IMR-90 (cell line): ENCODE data around the gene FBXO33. TPM values are rescaled to one million over a fixed set of nuclear protein-coding genes. Genes with fewer than 3 reads are reported as not detected.
"Not testable (repeated sequence)": the region's sequence is repeated elsewhere in the genome, so short reads cannot be mapped to it uniquely, and the experiment has no call there.

ENCODE experiments used
- ATAC-seq: fragments of 200-7000 bp; cut with Tn5 transposase; 2 replicates; pipeline ENCODE4 v1.9.1; 2020; ENCODE audit warnings: low read depth, mild to moderate bottlenecking, moderate library complexity
- BruUV-seq: library from RNA; stranded (reverse); fragments of 400-500 nt; replicated peaks from 2 replicates; lab custom pipeline; 2021; lab: Mats Ljungman, UMichigan
- CTCF ChIA-PET: fragments of 300-600 bp; formaldehyde crosslinking; extraction: SDS; loops from one replicate; lab custom pipeline; 2021; ENCODE audit warnings: antibody characterized with exemption; lab: Yijun Ruan, JAX
- POLR2A ChIA-PET: fragments of 300-600 bp; sonication (Branson Sonifier 250); formaldehyde crosslinking; loops from one replicate; lab custom pipeline; 2022; ENCODE audit warnings: antibody characterized with exemption; ENCODE audit not compliant: unreplicated experiment; lab: Charles Lee
- DNase-seq: peaks from one replicate; pipeline ENCODE4 v3.0.0; 2013
- H2AFZ ChIP-seq: replicated peaks from 2 replicates; pipeline ENCODE3; 2013; ENCODE audit warnings: low read length, mild to moderate bottlenecking; ENCODE audit not compliant: poor library complexity
- H2AK5ac ChIP-seq: 2 replicates; pipeline ENCODE4 v1.6.1; 2013; ENCODE audit warnings: low read depth, low read length, inconsistent platforms
- H2AK9ac ChIP-seq: replicated peaks from 2 replicates; pipeline ENCODE3; 2013; ENCODE audit warnings: mild to moderate bottlenecking, low read depth, low read length, moderate library complexity; ENCODE audit not compliant: poor library complexity
- H2BK120ac ChIP-seq: 2 replicates; pipeline ENCODE4 v1.6.1; 2013; ENCODE audit warnings: low read depth, low read length, inconsistent platforms
- H2BK15ac ChIP-seq: 3 replicates; pipeline ENCODE4 v1.6.1; 2013; ENCODE audit warnings: low read depth, low read length, inconsistent platforms
- H2BK20ac ChIP-seq: 2 replicates; pipeline ENCODE4 v1.6.1; 2013; ENCODE audit warnings: low read depth, mild to moderate bottlenecking, inconsistent platforms, low read length, moderate library complexity
- H2BK5ac ChIP-seq: 2 replicates; pipeline ENCODE4 v1.6.1; 2013; ENCODE audit warnings: mild to moderate bottlenecking, low read depth, low read length, inconsistent platforms; ENCODE audit not compliant: poor library complexity, severe bottlenecking
- H3K14ac ChIP-seq: replicated peaks from 2 replicates; pipeline ENCODE4 v1.6.1; 2013; ENCODE audit warnings: low read depth, low read length, inconsistent platforms
- H3K18ac ChIP-seq: 2 replicates; pipeline ENCODE4 v1.6.1; 2013; ENCODE audit warnings: low read depth, low read length, control low read depth
- H3K23ac ChIP-seq: 2 replicates; pipeline ENCODE4 v1.6.1; 2013; ENCODE audit warnings: low read depth, low read length, inconsistent platforms
- H3K27ac ChIP-seq: 2 replicates; pipeline ENCODE4 v1.5.1; 2013; ENCODE audit warnings: mild to moderate bottlenecking, control low read depth, low read length; ENCODE audit not compliant: insufficient read depth
- H3K27me3 ChIP-seq: 2 replicates; pipeline ENCODE4 v1.6.1; 2013; ENCODE audit warnings: low read length; ENCODE audit not compliant: control insufficient read depth, insufficient read depth
- H3K36me3 ChIP-seq: 2 replicates; pipeline ENCODE4 v1.6.1; 2013; ENCODE audit warnings: low read length, mixed read lengths; ENCODE audit not compliant: control insufficient read depth, insufficient read depth
- H3K4ac ChIP-seq: 2 replicates; pipeline ENCODE4 v1.6.1; 2013; ENCODE audit warnings: low read depth, low read length, inconsistent platforms
- H3K4me1 ChIP-seq: 2 replicates; pipeline ENCODE4 v1.6.1; 2013; ENCODE audit warnings: low read length, mixed read lengths; ENCODE audit not compliant: control insufficient read depth, insufficient read depth
- H3K4me2 ChIP-seq: 2 replicates; pipeline ENCODE4 v1.6.1; 2013; ENCODE audit warnings: low read depth, mild to moderate bottlenecking, control low read depth, low read length, moderate library complexity
- H3K4me3 ChIP-seq: 2 replicates; pipeline ENCODE4 v1.5.1; 2013; ENCODE audit warnings: low read depth, mild to moderate bottlenecking, control low read depth, low read length, moderate library complexity; ENCODE audit not compliant: insufficient read depth
- H3K56ac ChIP-seq: 2 replicates; pipeline ENCODE4 v1.6.1; 2013; ENCODE audit warnings: low read length, inconsistent platforms; ENCODE audit not compliant: insufficient read depth; ENCODE audit errors: extremely low read depth
- H3K79me1 ChIP-seq, 2 experiments: 2 replicates each; pipeline ENCODE4 v1.6.1; 2013; ENCODE audit warnings: low read length in 2 of 2, inconsistent platforms in 1 of 2, low read depth in 1 of 2
- H3K9ac ChIP-seq: 2 replicates; pipeline ENCODE4 v1.6.1; 2013; ENCODE audit warnings: low read depth, low read length, control low read depth
- H3K9me1 ChIP-seq: 2 replicates; pipeline ENCODE4 v1.6.1; 2013; ENCODE audit warnings: low read length, inconsistent platforms; ENCODE audit not compliant: insufficient read depth
- H3K9me3 ChIP-seq: 2 replicates; pipeline ENCODE4 v1.6.1; 2013; ENCODE audit warnings: low read length; ENCODE audit not compliant: control insufficient read depth, insufficient read depth
- H4K20me1 ChIP-seq: 2 replicates; pipeline ENCODE4 v1.6.1; 2013; ENCODE audit warnings: low read length, inconsistent platforms; ENCODE audit not compliant: insufficient read depth
- H4K5ac ChIP-seq: 2 replicates; pipeline ENCODE4 v1.6.1; 2013; ENCODE audit warnings: mild to moderate bottlenecking, low read depth, low read length, control low read depth
- H4K8ac ChIP-seq, 2 experiments: 2 replicates each; pipeline ENCODE4 v1.6.1; 2013; ENCODE audit warnings: low read depth in 2 of 2, low read length in 2 of 2, control low read depth in 1 of 2, inconsistent platforms in 1 of 2
- H4K91ac ChIP-seq: 2 replicates; pipeline ENCODE4 v1.6.1; 2013; ENCODE audit warnings: low read depth, low read length, inconsistent platforms; ENCODE audit not compliant: insufficient read depth
- BHLHE40 ChIP-seq: fragments of 150-350 bp; IDR thresholded peaks from 2 replicates; pipeline ENCODE4 v1.6.1; 2016; ENCODE audit warnings: mild to moderate bottlenecking, low read depth, low read length
- CEBPB ChIP-seq: IDR thresholded peaks from 2 replicates; pipeline ENCODE4 v1.6.1; 2012; ENCODE audit warnings: low read depth, low read length, improper control_type of control experiment
- CHD1 ChIP-seq: IDR thresholded peaks from 2 replicates; pipeline ENCODE4 v1.6.1; 2012; ENCODE audit warnings: low read depth, low read length, improper control_type of control experiment
- MAFK ChIP-seq: IDR thresholded peaks from 2 replicates; pipeline ENCODE4 v1.6.1; 2012; ENCODE audit warnings: low read depth, low read length, improper control_type of control experiment
- MAZ ChIP-seq: IDR thresholded peaks from 2 replicates; pipeline ENCODE4 v1.6.1; 2012; ENCODE audit warnings: low read depth, mild to moderate bottlenecking, low read length, improper control_type of control experiment, moderate library complexity, borderline replicate concordance
- MXI1 ChIP-seq: IDR thresholded peaks from 2 replicates; pipeline ENCODE4 v1.6.1; 2012; ENCODE audit warnings: low read depth, mild to moderate bottlenecking, low read length, moderate library complexity, borderline replicate concordance
- RAD21 ChIP-seq: IDR thresholded peaks from 2 replicates; pipeline ENCODE4 v1.6.1; 2012; ENCODE audit warnings: low read length, improper control_type of control experiment
- RCOR1 ChIP-seq: IDR thresholded peaks from 2 replicates; pipeline ENCODE4 v1.6.1; 2012; ENCODE audit warnings: mild to moderate bottlenecking, low read length, improper control_type of control experiment; ENCODE audit not compliant: insufficient replicate concordance
- RFX5 ChIP-seq: IDR thresholded peaks from 2 replicates; pipeline ENCODE4 v1.8.0; 2012; ENCODE audit warnings: low read depth, mild to moderate bottlenecking, low read length, moderate library complexity
- SMC3 ChIP-seq: fragments of 150-350 bp; IDR thresholded peaks from 2 replicates; pipeline ENCODE4 v1.6.1; 2016; ENCODE audit warnings: low read depth, mild to moderate bottlenecking, antibody characterized with exemption, low read length, moderate library complexity
- WGBS, 2 experiments: methylation state at CpG; one replicate each; pipeline versions ENCODE4 v1.1.5 to v1.1.7; 2013; ENCODE audit warnings: missing lambda C conversion rate in 2 of 2; ENCODE audit not compliant: insufficient read length in 1 of 2; ENCODE audit errors: extremely low coverage in 2 of 2; 5-methylcytosine and 5-hydroxymethylcytosine counted together
- dilution Hi-C: fragments of 300-500 bp; cut with HindIII; formaldehyde crosslinking; loops from one replicate; pipeline ENCODE4 v1.14.3; 2018; ENCODE audit warnings: low sequenced_read_pairs; ENCODE audit not compliant: unreplicated experiment
- in situ Hi-C: fragments of 300-500 bp; cut with MboI; formaldehyde crosslinking; loops from 3 replicates; pipeline ENCODE4 v1.14.3; 2019; ENCODE audit warnings: low sequenced_read_pairs, inconsistent platforms, mixed read lengths
- intact Hi-C: fragments of 100-400 bp; cut with micrococcal nuclease; formaldehyde crosslinking; loops from 2 replicates; pipeline ENCODE4 v1.10.0; 2022
- polyA plus RNA-seq, 3 experiments: library from polyadenylated mRNA; depleted of rRNA; stranded (reverse); fragments of >200 nt; gene quantifications; 2 replicates each; pipeline ENCODE4 v1.2.3, GENCODE V29; 2012; ENCODE audit warnings: low replicate concordance in 1 of 3
- total RNA-seq: library from RNA; depleted of rRNA; stranded (reverse); fragments of >200 nt; gene quantifications from 2 replicates; pipeline ENCODE4 v1.2.3, GENCODE V29; 2012
- TF ChIP-seq, protein P1 (sequence below): fragments of 150-350 bp; IDR thresholded peaks from 2 replicates; pipeline ENCODE4 v1.6.1; 2017; ENCODE audit warnings: mild to moderate bottlenecking, antibody characterized with exemption, low read length, low read depth

The FBXO33 gene
- total and polyA plus RNA-seq, 2 of the 4 experiments (the other 2 are of a cell fraction), result 7.6 to 10.0 TPM

- in situ Hi-C loops, result no loop called here
- no peak overlapping the region for H2BK120ac ChIP-seq
- H3K27me3 ChIP-seq, result no peaks in the 10 kb centered on the region
- H4K20me1 ChIP-seq, result no peaks in the 10 kb centered on the region
- TF ChIP-seq MAFK (no peak), RCOR1 (no peak), CHD1 (no peak), RFX5 (no peak), SMC3 (no peak), MAZ (no peak), CEBPB (no peak), RAD21 (no peak), MXI1 (no peak), BHLHE40 (no peak)
- TF ChIP-seq, protein P1, sequence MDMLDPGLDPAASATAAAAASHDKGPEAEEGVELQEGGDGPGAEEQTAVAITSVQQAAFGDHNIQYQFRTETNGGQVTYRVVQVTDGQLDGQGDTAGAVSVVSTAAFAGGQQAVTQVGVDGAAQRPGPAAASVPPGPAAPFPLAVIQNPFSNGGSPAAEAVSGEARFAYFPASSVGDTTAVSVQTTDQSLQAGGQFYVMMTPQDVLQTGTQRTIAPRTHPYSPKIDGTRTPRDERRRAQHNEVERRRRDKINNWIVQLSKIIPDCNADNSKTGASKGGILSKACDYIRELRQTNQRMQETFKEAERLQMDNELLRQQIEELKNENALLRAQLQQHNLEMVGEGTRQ, result no peak
- CTCF ChIA-PET, result no interaction called here
- no peak overlapping the region for H3K4ac ChIP-seq
- DNase-seq, result no peak
- no peak overlapping the region for H4K8ac ChIP-seq
- H2BK20ac ChIP-seq, result no peak overlapping the region
- no peak overlapping the region for H2AK5ac ChIP-seq
- no TSS peak for BruUV-seq
- H3K4me2 ChIP-seq, result no peak overlapping the region
- no peak for ATAC-seq
- POLR2A ChIA-PET, result no interaction called here
- H3K79me1 ChIP-seq, result no peaks in the 10 kb centered on the region; a peak in 2 of 4 replicates
- H3K56ac ChIP-seq, result no peak overlapping the region
- no peak overlapping the region for H2BK15ac ChIP-seq
- no peak overlapping the region for H3K23ac ChIP-seq
- H3K9me1 ChIP-seq, result no peaks in the 10 kb centered on the region
- H2AK9ac ChIP-seq, result no peak overlapping the region
- H3K27ac ChIP-seq, result no peak overlapping the region
- no peak overlapping the region for H2AFZ ChIP-seq
- no peak overlapping the region for H3K4me3 ChIP-seq
- H4K91ac ChIP-seq, result no peak overlapping the region
- no peaks in the 10 kb centered on the region for H3K4me1 ChIP-seq
- dilution Hi-C loops, result no loop called here
- intact Hi-C loops, result no loop called here
- H3K36me3 ChIP-seq, result peaks cover 3% of the 10 kb centered on the region; the same call in 1 of the 2 replicates
- no peak overlapping the region for H3K14ac ChIP-seq
- H3K18ac ChIP-seq, result no peak overlapping the region
- H4K5ac ChIP-seq, result no peak overlapping the region
- peaks cover 6% of the 10 kb centered on the region; the same call in 1 of the 2 replicates for H3K9me3 ChIP-seq
- no peak overlapping the region for H3K9ac ChIP-seq
- H2BK5ac ChIP-seq, result no peak overlapping the region
Observed at GRCh38 chr14:39360316-39360715, 71.9 kb downstream of the FBXO33 start.

DNA sequence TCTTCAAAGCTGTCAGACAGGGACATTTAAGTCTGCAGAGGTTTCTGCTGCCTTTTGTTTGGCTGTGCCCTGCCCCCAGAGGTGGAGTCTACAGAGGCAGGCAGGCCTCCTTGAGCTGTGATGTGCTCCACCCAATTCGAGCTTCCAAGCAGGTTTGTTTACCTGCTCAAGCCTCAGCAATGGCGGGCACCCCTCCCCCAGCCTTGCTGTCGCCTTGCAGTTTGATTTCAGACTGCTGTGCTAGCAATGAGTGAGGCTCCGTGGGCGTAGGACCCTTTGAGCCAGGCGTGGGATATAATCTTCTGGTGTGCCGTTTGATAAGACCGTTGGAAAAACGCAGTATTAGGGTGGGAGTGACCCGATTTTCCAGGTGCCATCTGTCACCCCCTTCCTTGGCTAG lies 73.2 kb downstream of the FBXO33 start:
- ATAC-seq, H3K79me1 ChIP-seq, H2AFZ ChIP-seq, H2AK9ac ChIP-seq, H4K91ac ChIP-seq, H3K36me3 ChIP-seq, DNase-seq, intact Hi-C loops, H3K9me3 ChIP-seq, H3K4me2 ChIP-seq, H4K20me1 ChIP-seq, dilution Hi-C loops, H2BK120ac ChIP-seq, H2AK5ac ChIP-seq, H3K9me1 ChIP-seq, BruUV-seq, H3K27me3 ChIP-seq, CTCF ChIA-PET, H3K9ac ChIP-seq, H4K8ac ChIP-seq, H3K4me1 ChIP-seq, H3K56ac ChIP-seq, in situ Hi-C loops, H2BK20ac ChIP-seq, H2BK5ac ChIP-seq, H3K14ac ChIP-seq, POLR2A ChIA-PET, H3K4ac ChIP-seq, H3K23ac ChIP-seq, H3K27ac ChIP-seq, H3K18ac ChIP-seq, H3K4me3 ChIP-seq, H2BK15ac ChIP-seq, H4K5ac ChIP-seq: not testable (repeated sequence)
- no CpG with 5 or more reads among the region's 10 CpGs for WGBS, 2 experiments
